Adrenal gland (tissue), 12 donors: ENCODE measurements around the gene CCDC3. TPM values are rescaled to one million over a fixed set of nuclear protein-coding genes. Genes with fewer than 3 reads are reported as not detected.

ENCODE experiments used
- DNase-seq, 7 donors: peaks; one replicate each; pipeline ENCODE4 v3.0.0-alpha.2; 2019 to 2020
- H3K27ac ChIP-seq, 5 donors: fragments of 200-600 bp; sonication (generic) in 4 of 5; 1 replicate in 3 of 5; 2 replicates in 2 of 5; pipeline versions ENCODE4 v1.5.1 to v1.8.0; 2016 to 2020; ENCODE audit warnings: mild to moderate bottlenecking in 1 of 5
- H3K27me3 ChIP-seq: fragments of 200-600 bp; 2 replicates; pipeline ENCODE4 v1.8.0; 2021
- H3K36me3 ChIP-seq, 2 donors: fragments of 200-600 bp; replicated peaks in 1 of 2; 1 replicate in 1 of 2; 2 replicates in 1 of 2; pipeline versions ENCODE4 v1.5.1 to v1.8.0; 2018 to 2022
- H3K4me1 ChIP-seq, 2 donors: fragments of 200-600 bp; replicated peaks in 1 of 2; 1 replicate in 1 of 2; 2 replicates in 1 of 2; pipeline versions ENCODE4 v1.5.1 to v1.8.0; 2018 to 2021
- H3K4me3 ChIP-seq, 4 donors: fragments of 200-600 bp; sonication (generic) in 3 of 4; one replicate each; pipeline ENCODE4 v1.5.1; 2016 to 2018
- H3K9me3 ChIP-seq, 3 donors: fragments of 200-600 bp; sonication (generic) in 1 of 3; replicated peaks in 1 of 3; 1 replicate in 2 of 3; 2 replicates in 1 of 3; pipeline versions ENCODE4 v1.5.1 to v1.8.0; 2016 to 2021
- POLR2A ChIP-seq, 2 donors: fragments of 450-650 bp; IDR thresholded peaks; one replicate each; pipeline ENCODE4 v1.6.1; 2017; ENCODE audit warnings: antibody characterized with exemption in 2 of 2, mild to moderate bottlenecking in 2 of 2, moderate library complexity in 1 of 2
- WGBS, 4 donors: extraction: QIAGEN DNeasy Blood & Tissue Kit in 2 of 4; methylation state at CpG; one replicate each; pipeline versions ENCODE4 v1.1.5 to v1.1.7; 2013 to 2017; 5-methylcytosine and 5-hydroxymethylcytosine counted together
- intact Hi-C, 2 donors: fragments of 100-400 bp; cut with DNase I; formaldehyde crosslinking; loops; one replicate each; pipeline versions ENCODE4 v1.14.1 to v1.15.0; 2022 to 2023
- polyA plus RNA-seq, 3 donors: library from polyadenylated mRNA; stranded (reverse); fragments of 200-250 nt in 2 of 3; fragments of 350-450 nt in 1 of 3; fragmentation: Illumina TruSeq in 1 of 3; extraction: RNeasy Lipid Tissue Mini Kit (QIAGEN cat#74804) in 1 of 3; gene quantifications; one replicate each; pipeline ENCODE4 v1.2.3, GENCODE V29; 2013 to 2014
- total RNA-seq, 9 donors: library from RNA; depleted of rRNA in 4 of 9; stranded (reverse); fragments of >200 nt in 4 of 9; fragments of 120-200 nt in 1 of 9; fragmentation: NEBNext Ultra II Directional in 1 of 9; extraction: Animal tissue kit (Norgen Biotek cat#: 25700) in 1 of 9; gene quantifications; one replicate each; pipeline versions ENCODE4 v1.1.0 to v1.2.4, GENCODE V29; 2013 to 2023
- TF ChIP-seq, protein P1 (sequence below), 6 experiments: fragments of 450-650 bp in 4 of 6; fragments of 200-600 bp in 2 of 6; sonication (generic) in 1 of 6; IDR thresholded peaks; 1 replicate in 5 of 6; 2 replicates in 1 of 6; pipeline versions ENCODE4 v1.5.1 to v1.8.0; 2016 to 2021; ENCODE audit warnings: antibody characterized with exemption in 6 of 6, mild to moderate bottlenecking in 2 of 6, moderate library complexity in 1 of 6
- donor health status: healthy with polysubstance abuse.
- donor health status: Bipolar disorder and iron deficiency.
- donor health status: DM: yes; HTN: yes; CAD: no.
- donor health status: DM: no; HTN: no; CAD: no.
- donor health status: DM: no; HTN: no; CAD: no.
- donor health status: DM: yes; HTN: yes; CAD: no.

The CCDC3 gene
- total and polyA plus RNA-seq, 12 donors: 1.6 to 9.9 (median 5.8) TPM

DNA sequence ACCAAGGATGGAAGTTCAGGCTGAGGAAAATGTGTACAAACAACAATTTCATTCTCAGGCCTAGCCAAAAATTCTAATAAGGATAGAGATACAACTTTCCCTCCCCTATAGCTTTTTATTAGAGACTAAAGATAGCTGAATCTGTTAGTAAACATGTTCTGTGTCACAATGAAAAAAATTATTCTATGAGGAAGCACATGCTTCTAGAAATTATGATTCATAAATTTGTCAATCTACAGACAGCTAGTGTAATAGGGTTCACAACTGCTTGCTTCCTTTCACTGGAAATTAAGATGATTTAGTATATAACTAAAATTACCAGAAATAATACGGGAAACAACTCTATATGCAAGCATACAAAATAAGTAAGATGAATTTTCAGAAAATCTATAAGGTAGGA, 56.6 kb downstream of the CCDC3 start:
- DNase-seq: no peak
- H3K9me3 ChIP-seq: no peaks in the 10 kb centered on the region
- TF ChIP-seq, protein P1, sequence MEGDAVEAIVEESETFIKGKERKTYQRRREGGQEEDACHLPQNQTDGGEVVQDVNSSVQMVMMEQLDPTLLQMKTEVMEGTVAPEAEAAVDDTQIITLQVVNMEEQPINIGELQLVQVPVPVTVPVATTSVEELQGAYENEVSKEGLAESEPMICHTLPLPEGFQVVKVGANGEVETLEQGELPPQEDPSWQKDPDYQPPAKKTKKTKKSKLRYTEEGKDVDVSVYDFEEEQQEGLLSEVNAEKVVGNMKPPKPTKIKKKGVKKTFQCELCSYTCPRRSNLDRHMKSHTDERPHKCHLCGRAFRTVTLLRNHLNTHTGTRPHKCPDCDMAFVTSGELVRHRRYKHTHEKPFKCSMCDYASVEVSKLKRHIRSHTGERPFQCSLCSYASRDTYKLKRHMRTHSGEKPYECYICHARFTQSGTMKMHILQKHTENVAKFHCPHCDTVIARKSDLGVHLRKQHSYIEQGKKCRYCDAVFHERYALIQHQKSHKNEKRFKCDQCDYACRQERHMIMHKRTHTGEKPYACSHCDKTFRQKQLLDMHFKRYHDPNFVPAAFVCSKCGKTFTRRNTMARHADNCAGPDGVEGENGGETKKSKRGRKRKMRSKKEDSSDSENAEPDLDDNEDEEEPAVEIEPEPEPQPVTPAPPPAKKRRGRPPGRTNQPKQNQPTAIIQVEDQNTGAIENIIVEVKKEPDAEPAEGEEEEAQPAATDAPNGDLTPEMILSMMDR (IDR thresholded peaks at IDR 0.05): no peak
- TF ChIP-seq POLR2A (IDR thresholded peaks at IDR 0.05): no peak
- H3K27me3 ChIP-seq: no peaks in the 10 kb centered on the region
- 79 to 95% (median 89%) methylated on average over 1 of the region's 1 CpG for WGBS, 4 donors
- H3K36me3 ChIP-seq: no peaks in the 10 kb centered on the region
- H3K4me1 ChIP-seq: no peaks in the 10 kb centered on the region
- no peak overlapping the region for H3K4me3 ChIP-seq
- H3K27ac ChIP-seq: no peak overlapping the region
- intact Hi-C loops: no loop called here

DNA sequence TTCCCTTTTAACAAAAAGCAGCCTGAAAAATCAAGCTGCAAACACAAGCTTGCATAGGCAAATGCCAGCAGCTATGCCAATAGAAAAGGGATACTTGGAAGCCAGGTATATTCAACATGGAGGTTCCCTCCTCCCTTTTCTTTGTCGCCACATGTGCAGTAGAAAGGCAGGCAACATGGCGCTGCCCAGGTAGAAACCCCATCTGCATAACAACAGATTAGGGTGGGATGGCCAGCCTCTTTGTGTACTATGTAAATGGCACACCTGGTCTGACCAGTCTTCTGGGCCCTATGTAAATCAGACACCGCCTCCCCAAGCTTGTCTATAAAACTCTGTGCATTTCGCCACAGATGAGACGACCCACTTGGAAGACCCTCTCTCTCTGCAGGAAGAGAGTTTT, 58.1 kb downstream of the CCDC3 start:
- no peaks in the 10 kb centered on the region for H3K4me1 ChIP-seq
- no peaks in the 10 kb centered on the region for H3K36me3 ChIP-seq
- TF ChIP-seq, protein P1 (IDR thresholded peaks at IDR 0.05): no peak
- no peak for TF ChIP-seq POLR2A (IDR thresholded peaks at IDR 0.05)
- DNase-seq: no peak
- H3K27me3 ChIP-seq: no peaks in the 10 kb centered on the region
- intact Hi-C loops: no loop called here
- WGBS, 4 donors: 68 to 88% (median 87%) methylated on average over 5 of the region's 5 CpGs
- H3K4me3 ChIP-seq: no peak overlapping the region
- no peaks in the 10 kb centered on the region for H3K9me3 ChIP-seq
- H3K27ac ChIP-seq: no peak overlapping the region

DNA sequence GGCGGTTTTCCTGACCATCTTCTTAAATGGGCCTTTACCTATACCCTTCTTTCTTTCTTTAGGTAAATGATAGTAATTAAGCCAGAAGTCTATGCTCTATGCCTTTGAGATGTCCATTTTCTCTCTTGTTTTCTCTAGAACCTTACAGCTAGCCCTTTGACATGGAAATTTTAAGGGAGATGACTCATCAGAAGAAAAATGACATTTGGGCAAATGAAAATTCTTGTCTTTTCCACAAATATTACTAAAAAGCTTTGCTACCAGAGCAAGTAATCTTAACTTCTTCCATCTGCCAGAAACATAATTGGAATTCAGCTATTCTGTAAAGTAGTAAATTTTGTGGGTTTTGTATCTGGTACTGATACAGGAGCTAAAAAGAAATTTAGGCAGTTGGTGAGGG, 59.5 kb downstream of the CCDC3 start:
- no peak for DNase-seq
- Histone ChIP-seq H3K4me1 (no peaks in the 10 kb centered on the region), H3K27me3 (no peaks in the 10 kb centered on the region), H3K36me3 (no peaks in the 10 kb centered on the region), H3K9me3 (no peaks in the 10 kb centered on the region), H3K27ac (no peak overlapping the region), H3K4me3 (no peak overlapping the region)
- intact Hi-C loops: no loop called here
- WGBS, 4 donors: 86 to 100% (median 97%) methylated on average over 1 of the region's 1 CpG
- TF ChIP-seq, protein P1 (IDR thresholded peaks at IDR 0.05): no peak
- TF ChIP-seq POLR2A (IDR thresholded peaks at IDR 0.05): no peak

DNA sequence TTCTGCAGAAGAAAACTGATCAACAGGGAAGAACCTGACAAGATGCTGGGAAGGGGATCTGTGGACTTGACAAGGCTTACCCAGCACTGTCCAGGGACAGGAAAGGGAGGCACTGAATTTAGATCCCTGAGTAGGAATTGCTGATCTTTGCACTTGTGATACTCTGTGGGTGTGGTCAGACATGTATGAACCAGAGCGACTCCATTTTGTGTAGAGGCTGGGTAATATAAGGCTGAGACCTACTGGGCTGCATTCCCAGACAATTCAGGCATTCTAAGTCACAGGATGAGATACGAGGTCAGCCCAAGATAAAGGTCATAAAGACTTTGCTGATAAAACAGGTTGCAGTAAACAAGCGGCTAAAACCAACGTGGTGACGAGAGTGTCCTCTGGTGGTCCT, 60.7 kb downstream of the CCDC3 start:
- H3K27ac ChIP-seq: no peak overlapping the region
- H3K4me3 ChIP-seq: no peak overlapping the region
- no peaks in the 10 kb centered on the region for H3K4me1 ChIP-seq
- H3K27me3 ChIP-seq: no peaks in the 10 kb centered on the region
- H3K36me3 ChIP-seq: no peaks in the 10 kb centered on the region
- no peak for DNase-seq
- intact Hi-C loops: no loop called here
- WGBS, 4 donors: 45 to 57% (median 51%) methylated on average over 5 of the region's 5 CpGs
- TF ChIP-seq POLR2A (IDR thresholded peaks at IDR 0.05): no peak
- TF ChIP-seq, protein P1 (IDR thresholded peaks at IDR 0.05): no peak
- H3K9me3 ChIP-seq: no peaks in the 10 kb centered on the region
